SK-N-SH treated with all-trans-retinoic acid at 6 μM for 48 hours (cell line): ENCODE measurements around the gene NTNG1.

Experiments used
- ATAC-seq: fragments of 200-7000 bp; cut with Tn5 transposase; 3 replicates; pipeline ENCODE4 v1.9.1; 2020; ENCODE audit warnings: mild to moderate bottlenecking, moderate library complexity
- ARNTL ChIP-seq: fragments of 450-650 bp; formaldehyde crosslinking; IDR thresholded peaks from 2 replicates; pipeline ENCODE4 v1.5.0; 2020; ENCODE audit warnings: low read depth, mild to moderate bottlenecking, moderate library complexity, borderline replicate concordance
- CREB5 ChIP-seq: fragments of 250-450 bp; sonication (Bioruptor Pico); IDR thresholded peaks from 2 replicates; pipeline ENCODE4 v1.5.1; 2020; ENCODE audit warnings: low read depth, mild to moderate bottlenecking, moderate library complexity
- CSDC2 ChIP-seq: fragments of 250-450 bp; sonication (Bioruptor Pico); IDR thresholded peaks from 2 replicates; pipeline ENCODE4 v1.5.0; 2020; ENCODE audit warnings: mild to moderate bottlenecking, moderate library complexity
- CSRNP3 ChIP-seq: fragments of 250-450 bp; sonication (Bioruptor Pico); IDR thresholded peaks from 2 replicates; pipeline ENCODE4 v1.5.1; 2021; ENCODE audit warnings: mild to moderate bottlenecking, moderate library complexity
- ISL1 ChIP-seq: fragments of 250-450 bp; sonication (Bioruptor Pico); IDR thresholded peaks from 2 replicates; pipeline ENCODE4 v2.1.2; 2022; ENCODE audit warnings: mild to moderate bottlenecking, moderate library complexity
- OSR1 ChIP-seq: fragments of 250-450 bp; sonication (Bioruptor Pico); IDR thresholded peaks from 2 replicates; pipeline ENCODE4 v1.8.0; 2022; ENCODE audit warnings: moderate library complexity, mild to moderate bottlenecking, inconsistent platforms
- POU6F1 ChIP-seq: fragments of 250-450 bp; sonication (Bioruptor Pico); IDR thresholded peaks from 2 replicates; pipeline ENCODE4 v1.8.0; 2021; ENCODE audit warnings: low read depth, mild to moderate bottlenecking, moderate library complexity, borderline replicate concordance
- PPARA ChIP-seq: fragments of 250-450 bp; sonication (Bioruptor Pico); IDR thresholded peaks from 2 replicates; pipeline ENCODE4 v1.5.0; 2020; ENCODE audit warnings: mild to moderate bottlenecking, borderline replicate concordance
- RARB ChIP-seq: fragments of 250-450 bp; sonication (Bioruptor Pico); IDR thresholded peaks from 2 replicates; pipeline ENCODE4 v1.8.0; 2021; ENCODE audit warnings: mild to moderate bottlenecking, moderate library complexity
- SNAI2 ChIP-seq: fragments of 250-450 bp; sonication (Bioruptor Pico); IDR thresholded peaks from 2 replicates; pipeline ENCODE4 v1.5.0; 2020; ENCODE audit warnings: mild to moderate bottlenecking, moderate library complexity
- TCF4 ChIP-seq: fragments of 250-450 bp; sonication (Bioruptor Pico); IDR thresholded peaks from 2 replicates; pipeline ENCODE4 v1.8.0; 2021; ENCODE audit warnings: mild to moderate bottlenecking, moderate library complexity, borderline replicate concordance
- TOX ChIP-seq: fragments of 250-450 bp; sonication (Bioruptor Pico); IDR thresholded peaks from 2 replicates; pipeline ENCODE4 v1.8.0; 2021; ENCODE audit warnings: mild to moderate bottlenecking, moderate library complexity, borderline replicate concordance
- ZC3H10 ChIP-seq: fragments of 250-450 bp; sonication (Bioruptor Pico); IDR thresholded peaks from 2 replicates; pipeline ENCODE4 v1.5.1; 2021; ENCODE audit warnings: mild to moderate bottlenecking, moderate library complexity
- ZFP3 ChIP-seq: fragments of 250-450 bp; sonication (Bioruptor Pico); IDR thresholded peaks from 2 replicates; pipeline ENCODE4 v1.5.0; 2020; ENCODE audit warnings: mild to moderate bottlenecking, moderate library complexity
- ZFP30 ChIP-seq: fragments of 450-650 bp; formaldehyde crosslinking; IDR thresholded peaks from 2 replicates; pipeline ENCODE4 v1.5.0; 2022; ENCODE audit warnings: mild to moderate bottlenecking, moderate library complexity
- ZNF565 ChIP-seq: fragments of 450-650 bp; formaldehyde crosslinking; conservative IDR thresholded peaks from 2 replicates; pipeline ENCODE4 v1.5.0; 2020; ENCODE audit warnings: low read depth, mild to moderate bottlenecking, moderate library complexity
- ZNF8 ChIP-seq: fragments of 450-650 bp; formaldehyde crosslinking; IDR thresholded peaks from 2 replicates; pipeline ENCODE4 v1.5.0; 2020; ENCODE audit warnings: mild to moderate bottlenecking, moderate library complexity

NTNG1 gene

GRCh38 chr1:107432108-107432507, 291.3 kb downstream of the NTNG1 start (continued):
- TF ChIP-seq POU6F1 (CRISPR knock-in tag) (no peak), TOX (no peak), OSR1 (no peak)

GRCh38 chr1:107433068-107433467, 292.2 kb downstream of the NTNG1 start:
- ATAC-seq, result no peak
- TF ChIP-seq TOX (no peak), ZNF565 (CRISPR knock-in tag) (no peak), ISL1 (no peak), POU6F1 (CRISPR knock-in tag) (no peak), SNAI2 (CRISPR knock-in tag) (no peak), ZFP3 (no peak), CSDC2 (no peak)

- TF ChIP-seq CSRNP3 (no peak), OSR1 (no peak), ZFP3 (no peak), ISL1 (no peak), RARB (no peak), ZFP30 (no peak), ZNF8 (CRISPR knock-in tag) (no peak), TCF4 (CRISPR knock-in tag) (no peak), POU6F1 (CRISPR knock-in tag) (no peak), ARNTL (CRISPR knock-in tag) (no peak)
These were observed 293.0 kb downstream of the NTNG1 start for GRCh38 chr1:107433635-107434360.

GRCh38 chr1:107434361-107434693, 293.5 kb downstream of the NTNG1 start:
- ATAC-seq, result no peak
- no peak for TF ChIP-seq OSR1
- no peak for TF ChIP-seq CREB5 (CRISPR knock-in tag)
- TF ChIP-seq CSRNP3, result no peak
- no peak for TF ChIP-seq ZC3H10
- TF ChIP-seq PPARA (CRISPR knock-in tag), result no peak
- TF ChIP-seq, all 23 proteins: peak for 0

More at GRCh38 chr1:107433635-107434360, 293.0 kb downstream of the NTNG1 start:
- no peak for ATAC-seq
